PC-9 (cell line): ENCODE measurements around the gene SERPINF2. TPM values are rescaled to one million over a fixed set of nuclear protein-coding genes. Genes with fewer than 3 reads are reported as not detected.

ENCODE experiments used
- BruUV-seq: library from RNA; stranded (reverse); fragments of 400-500 nt; replicated peaks from 2 replicates; lab custom pipeline; 2021; lab: Mats Ljungman, UMichigan
- CTCF ChIA-PET: fragments of 300-600 bp; sonication (Branson Sonifier 250); formaldehyde crosslinking; loops from one replicate; lab custom pipeline; 2022; ENCODE audit warnings: antibody characterized with exemption; lab: Charles Lee
- POLR2A ChIA-PET: fragments of 300-600 bp; sonication (Branson Sonifier 250); formaldehyde crosslinking; loops from one replicate; lab custom pipeline; 2022; ENCODE audit warnings: antibody characterized with exemption; ENCODE audit not compliant: unreplicated experiment; lab: Charles Lee
- DNase-seq, 2 experiments: peaks; one replicate each; pipeline versions ENCODE4 v3.0.0 to v3.0.0-alpha.2; 2015 to 2022; ENCODE audit warnings: mixed read lengths in 1 of 2
- H2AFZ ChIP-seq: fragments of 200-600 bp; sonication (generic); 2 replicates; pipeline ENCODE4 v1.8.1; 2017; ENCODE audit warnings: antibody characterized with exemption
- H3F3A ChIP-seq: fragments of 200-600 bp; sonication (generic); 2 replicates; pipeline ENCODE4 v1.8.1; 2017; ENCODE audit warnings: antibody characterized with exemption, mild to moderate bottlenecking, low read depth; ENCODE audit not compliant: insufficient read depth
- H3K27ac ChIP-seq: fragments of 200-600 bp; sonication (generic); 2 replicates; pipeline ENCODE4 v1.6.1; 2016; ENCODE audit warnings: mixed run types
- H3K27me3 ChIP-seq: fragments of 200-600 bp; sonication (generic); 2 replicates; pipeline ENCODE4 v1.6.1; 2016; ENCODE audit warnings: low read depth, mixed run types; ENCODE audit not compliant: insufficient read depth
- H3K36me3 ChIP-seq: fragments of 200-600 bp; sonication (generic); 2 replicates; pipeline ENCODE4 v1.6.1; 2016; ENCODE audit warnings: low read depth, mixed run types
- H3K4me1 ChIP-seq: fragments of 200-600 bp; sonication (generic); replicated peaks from 2 replicates; pipeline ENCODE4 v1.6.1; 2016; ENCODE audit warnings: mixed run types; ENCODE audit not compliant: insufficient read depth
- H3K4me2 ChIP-seq: fragments of 200-600 bp; sonication (generic); 2 replicates; pipeline ENCODE4 v1.6.1; 2017; ENCODE audit warnings: mixed run types
- H3K4me3 ChIP-seq: fragments of 200-600 bp; sonication (generic); 2 replicates; pipeline ENCODE4 v1.6.1; 2016; ENCODE audit warnings: mixed run types
- H3K79me2 ChIP-seq: fragments of 200-600 bp; sonication (generic); 2 replicates; pipeline ENCODE4 v1.6.1; 2017; ENCODE audit warnings: low read depth, mixed run types
- H3K9me2 ChIP-seq: fragments of 200-600 bp; sonication (generic); 2 replicates; pipeline ENCODE4 v1.8.1; 2017; ENCODE audit warnings: mild to moderate bottlenecking; ENCODE audit not compliant: insufficient read depth
- H3K9me3 ChIP-seq: fragments of 200-600 bp; sonication (generic); 2 replicates; pipeline ENCODE4 v1.8.1; 2016; ENCODE audit warnings: low read depth; ENCODE audit not compliant: insufficient read depth
- H4K20me1 ChIP-seq: fragments of 200-600 bp; sonication (generic); 2 replicates; pipeline ENCODE4 v1.8.1; 2017; ENCODE audit not compliant: insufficient read depth
- CTCF ChIP-seq: fragments of 200-600 bp; sonication (generic); conservative IDR thresholded peaks from 2 replicates; pipeline ENCODE4 v1.6.1; 2017; ENCODE audit warnings: mixed run types, antibody characterized with exemption, mild to moderate bottlenecking, moderate library complexity
- EZH2 ChIP-seq: fragments of 200-600 bp; sonication (generic); IDR thresholded peaks from 2 replicates; pipeline ENCODE4 v1.8.0; 2017; ENCODE audit warnings: antibody characterized with exemption, low read depth
- intact Hi-C: fragments of 100-400 bp; cut with micrococcal nuclease; formaldehyde crosslinking; loops from one replicate; pipeline ENCODE4 v1.10.0; 2022; ENCODE audit not compliant: unreplicated experiment
- total RNA-seq: library from RNA; stranded (reverse); gene quantifications from 2 replicates; pipeline ENCODE4 v1.2.3, GENCODE V29; 2021

Gene SERPINF2
- total RNA-seq, 1 experiment from 2014 or later, result 9.5 TPM

GRCh38 chr17:1753767-1754429 lies 11.2 kb downstream of the SERPINF2 start:
- H3K36me3 ChIP-seq, result no peaks in the 10 kb centered on the region
- TF ChIP-seq CTCF (no peak), EZH2 (no peak)
- no peak overlapping the region for H3K27ac ChIP-seq
- intact Hi-C loops, result loop anchor here (2.0 kb wide), 1 partner anchor 37 kb away; no protein-coding TSS in a partner anchor
- POLR2A ChIA-PET, result interaction anchor here (1.7 kb wide), 1 partner anchor 37 kb away, joined by 9 read pairs; no protein-coding TSS in a partner anchor
- no TSS peak for BruUV-seq
- peaks cover 22% of the 10 kb centered on the region for H3K4me1 ChIP-seq
- H3K27me3 ChIP-seq, result no peaks in the 10 kb centered on the region
- H2AFZ ChIP-seq, result no peak overlapping the region
- H3K9me3 ChIP-seq, result no peaks in the 10 kb centered on the region
- H3K4me3 ChIP-seq, result no peak overlapping the region
- no peaks in the 10 kb centered on the region for H4K20me1 ChIP-seq
- CTCF ChIA-PET, result interaction anchor here (0.6 to 0.7 kb wide), 2 partner anchors 33 to 125 kb away, joined by 3 to 6 read pairs; partner anchors contain the start of gene SLC43A2
- DNase-seq, result no peak
- peaks cover 14% of the 10 kb centered on the region for H3F3A ChIP-seq
- H3K9me2 ChIP-seq, result no peaks in the 10 kb centered on the region
- no peaks in the 10 kb centered on the region for H3K79me2 ChIP-seq
- H3K4me2 ChIP-seq, result no peak overlapping the region

GRCh38 chr17:1754430-1755112 lies 11.9 kb downstream of the SERPINF2 start:
- Histone ChIP-seq H3K27me3 (no peaks in the 10 kb centered on the region), H3K4me3 (no peak overlapping the region), H3F3A (peaks cover 14% of the 10 kb centered on the region), H3K79me2 (no peaks in the 10 kb centered on the region), H3K36me3 (no peaks in the 10 kb centered on the region), H3K27ac (no peak overlapping the region), H3K4me1 (peaks cover 22% of the 10 kb centered on the region), H3K4me2 (no peak overlapping the region), H4K20me1 (no peaks in the 10 kb centered on the region), H3K9me3 (no peaks in the 10 kb centered on the region), H3K9me2 (no peaks in the 10 kb centered on the region), H2AFZ (no peak overlapping the region)
- TF ChIP-seq EZH2 (no peak), CTCF (no peak)
- DNase-seq, result no peak
- ChIA-PET POLR2A (interaction anchor here (0.6 kb wide), 1 partner anchor 37 kb away, joined by 3 read pairs; no protein-coding TSS in a partner anchor), CTCF (interaction anchor here (0.6 to 0.7 kb wide), 3 partner anchors 34 to 178 kb away, joined by 3 to 6 read pairs (median 6); partner anchors contain the start of gene SLC43A2)
- BruUV-seq, result no TSS peak
- intact Hi-C loops, result no loop called here

- no TSS peak for BruUV-seq
- H4K20me1 ChIP-seq, result no peaks in the 10 kb centered on the region
- peaks cover 14% of the 10 kb centered on the region for H3F3A ChIP-seq
- H3K27me3 ChIP-seq, result no peaks in the 10 kb centered on the region
- POLR2A ChIA-PET, result interaction anchor here (0.6 kb wide), 1 partner anchor 38 kb away, joined by 3 read pairs; no protein-coding TSS in a partner anchor
- H3K36me3 ChIP-seq, result no peaks in the 10 kb centered on the region
- CTCF ChIA-PET, result interaction anchor here (0.6 kb wide), 1 partner anchor 179 kb away, joined by 6 read pairs; no protein-coding TSS in a partner anchor
- TF ChIP-seq CTCF (no peak), EZH2 (no peak)
- H3K4me1 ChIP-seq, result peaks cover 22% of the 10 kb centered on the region
- H3K9me3 ChIP-seq, result no peaks in the 10 kb centered on the region
- H3K79me2 ChIP-seq, result no peaks in the 10 kb centered on the region
- no peak for DNase-seq
- H3K4me2 ChIP-seq, result no peak overlapping the region
- no peaks in the 10 kb centered on the region for H3K9me2 ChIP-seq
- no peak overlapping the region for H3K27ac ChIP-seq
- no peak overlapping the region for H2AFZ ChIP-seq
- H3K4me3 ChIP-seq, result no peak overlapping the region
- intact Hi-C loops, result no loop called here
Measured at GRCh38 chr17:1755252-1755826, 12.7 kb downstream of the SERPINF2 start.
